IMR-90 (cell line): ENCODE data around the gene PLCG2.

Source experiments
- CEBPB ChIP-seq: IDR thresholded peaks from 2 replicates; pipeline ENCODE4 v1.6.1; 2012; ENCODE audit warnings: low read depth, low read length, improper control_type of control experiment
- FOS ChIP-seq: fragments of 150-350 bp; IDR thresholded peaks from 2 replicates; pipeline ENCODE4 v1.6.1; 2016; ENCODE audit warnings: low read depth, low read length
- MAFK ChIP-seq: IDR thresholded peaks from 2 replicates; pipeline ENCODE4 v1.6.1; 2012; ENCODE audit warnings: low read depth, low read length, improper control_type of control experiment
- MXI1 ChIP-seq: IDR thresholded peaks from 2 replicates; pipeline ENCODE4 v1.6.1; 2012; ENCODE audit warnings: low read depth, mild to moderate bottlenecking, low read length, moderate library complexity, borderline replicate concordance
- POLR2A ChIP-seq: IDR thresholded peaks from 2 replicates; pipeline ENCODE4 v1.6.1; 2012; ENCODE audit warnings: mild to moderate bottlenecking, low read depth, low read length
- RAD21 ChIP-seq: IDR thresholded peaks from 2 replicates; pipeline ENCODE4 v1.6.1; 2012; ENCODE audit warnings: low read length, improper control_type of control experiment
- TF ChIP-seq, protein P1 (sequence below): conservative IDR thresholded peaks from 2 replicates; pipeline ENCODE4 v1.5.1; 2012; ENCODE audit warnings: mild to moderate bottlenecking, low read depth, low read length, improper control_type of control experiment

DNA sequence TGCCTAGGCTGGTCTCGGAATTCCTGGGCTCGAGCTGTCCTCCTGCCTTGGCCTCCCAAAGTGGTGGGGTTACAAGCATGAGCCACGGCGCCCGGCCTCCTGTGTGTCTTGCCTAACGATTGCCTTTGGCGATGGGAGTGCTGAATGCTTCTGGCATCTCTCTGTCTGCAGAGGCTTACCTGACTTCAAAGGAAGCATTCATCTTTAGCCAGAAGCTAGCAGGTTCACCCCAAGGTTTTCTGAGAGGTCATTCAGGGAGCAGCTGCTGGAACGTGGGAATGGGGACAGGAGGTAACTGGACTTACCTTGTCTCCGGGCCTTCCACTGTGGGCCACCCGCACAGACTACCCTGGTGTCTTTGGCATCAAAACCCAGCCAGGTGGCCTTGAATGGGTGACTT is 54.7 kb downstream of the PLCG2 start:
- TF ChIP-seq CEBPB (no peak), MXI1 (no peak), RAD21 (no peak), POLR2A (no peak), MAFK (no peak), FOS (no peak)
- TF ChIP-seq, protein P1, sequence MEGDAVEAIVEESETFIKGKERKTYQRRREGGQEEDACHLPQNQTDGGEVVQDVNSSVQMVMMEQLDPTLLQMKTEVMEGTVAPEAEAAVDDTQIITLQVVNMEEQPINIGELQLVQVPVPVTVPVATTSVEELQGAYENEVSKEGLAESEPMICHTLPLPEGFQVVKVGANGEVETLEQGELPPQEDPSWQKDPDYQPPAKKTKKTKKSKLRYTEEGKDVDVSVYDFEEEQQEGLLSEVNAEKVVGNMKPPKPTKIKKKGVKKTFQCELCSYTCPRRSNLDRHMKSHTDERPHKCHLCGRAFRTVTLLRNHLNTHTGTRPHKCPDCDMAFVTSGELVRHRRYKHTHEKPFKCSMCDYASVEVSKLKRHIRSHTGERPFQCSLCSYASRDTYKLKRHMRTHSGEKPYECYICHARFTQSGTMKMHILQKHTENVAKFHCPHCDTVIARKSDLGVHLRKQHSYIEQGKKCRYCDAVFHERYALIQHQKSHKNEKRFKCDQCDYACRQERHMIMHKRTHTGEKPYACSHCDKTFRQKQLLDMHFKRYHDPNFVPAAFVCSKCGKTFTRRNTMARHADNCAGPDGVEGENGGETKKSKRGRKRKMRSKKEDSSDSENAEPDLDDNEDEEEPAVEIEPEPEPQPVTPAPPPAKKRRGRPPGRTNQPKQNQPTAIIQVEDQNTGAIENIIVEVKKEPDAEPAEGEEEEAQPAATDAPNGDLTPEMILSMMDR: no peak
